NCI-H524 treated with DMSO at 0.1 percent for 48 hours (cell line): Measurements from ENCODE around the gene TP53TG3.
"Not testable (repeated sequence)": the region's sequence is repeated elsewhere in the genome, so short reads cannot be mapped to it uniquely, and the experiment has no call there.

Experiments used
- DNase-seq: peaks from one replicate; lab custom pipeline; 2025; lab: John Stamatoyannopoulos, UW

TP53TG3 gene, protein sequence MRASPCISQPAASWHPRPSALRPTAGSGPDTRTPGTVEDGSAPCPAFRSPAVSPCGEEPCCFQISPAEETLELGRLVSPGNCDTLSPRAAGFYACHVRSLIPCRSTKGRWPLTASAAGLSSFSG

DNA sequence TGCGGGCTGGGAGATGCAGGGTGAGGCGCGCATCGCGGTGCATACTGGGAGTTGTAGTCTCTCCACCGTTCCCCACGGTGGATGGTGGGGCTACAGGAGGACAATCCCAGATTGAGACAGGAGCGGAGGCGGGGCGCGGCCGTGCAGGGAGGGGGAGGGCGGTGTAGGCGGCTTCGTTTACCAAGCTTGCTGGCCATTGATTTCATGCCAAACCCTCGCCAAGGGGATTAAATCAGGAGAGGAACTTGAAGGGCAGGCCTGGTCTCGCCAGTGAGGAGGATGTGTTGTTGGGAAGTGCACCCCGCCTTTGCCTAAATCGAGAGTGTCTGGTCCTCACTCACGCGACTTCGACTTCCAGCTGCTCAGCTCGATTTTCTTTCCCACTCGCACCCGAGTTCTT is at the start of gene TP53TG3:
TSS of gene TP53TG3 (minus strand) at position 101 of the 400 bp plus-strand sequence. CDS start at position 33, 68 bp downstream.
- DNase-seq, result not testable (repeated sequence)

DNA sequence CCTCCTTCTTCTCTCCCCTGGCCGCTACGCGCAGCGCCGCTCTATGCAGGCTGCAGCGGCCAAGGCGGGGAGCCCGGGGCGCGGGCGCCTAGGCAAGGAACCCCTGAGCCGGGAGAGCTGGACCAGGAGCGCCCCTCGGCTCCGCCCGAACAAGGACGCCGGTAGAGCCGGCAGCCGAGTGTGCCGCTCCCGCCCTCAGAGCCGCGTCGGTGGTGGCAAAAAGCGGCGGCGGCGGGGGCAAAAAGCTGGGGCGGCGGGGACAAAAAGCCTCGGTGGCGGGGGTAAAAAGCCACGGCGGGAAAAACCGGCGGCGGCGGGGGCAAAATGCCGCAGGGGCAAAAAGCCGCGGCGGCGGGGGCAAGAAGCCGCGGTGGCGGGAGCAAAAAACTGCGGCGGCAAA is 25.1 kb downstream of the TP53TG3 start:
- DNase-seq, result not testable (repeated sequence)

DNA sequence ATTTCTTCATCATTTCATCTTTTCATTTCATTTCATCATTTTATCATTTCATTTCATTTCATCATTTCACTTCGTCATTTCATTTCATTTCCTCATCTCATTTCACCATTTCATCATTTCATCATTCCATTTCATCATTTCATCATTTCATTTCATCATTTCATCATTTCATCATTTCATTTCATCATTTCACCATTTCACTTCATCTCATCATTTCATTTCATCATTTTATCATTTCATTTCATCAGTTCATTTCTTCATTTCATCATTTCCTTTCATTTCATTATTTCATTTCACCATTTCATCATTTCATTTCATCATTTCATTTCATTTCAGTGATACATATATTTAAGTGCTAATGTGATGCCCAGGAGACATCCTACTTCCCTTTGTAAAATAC is 28.4 kb downstream of the TP53TG3 start:
- not testable (repeated sequence) for DNase-seq

DNA sequence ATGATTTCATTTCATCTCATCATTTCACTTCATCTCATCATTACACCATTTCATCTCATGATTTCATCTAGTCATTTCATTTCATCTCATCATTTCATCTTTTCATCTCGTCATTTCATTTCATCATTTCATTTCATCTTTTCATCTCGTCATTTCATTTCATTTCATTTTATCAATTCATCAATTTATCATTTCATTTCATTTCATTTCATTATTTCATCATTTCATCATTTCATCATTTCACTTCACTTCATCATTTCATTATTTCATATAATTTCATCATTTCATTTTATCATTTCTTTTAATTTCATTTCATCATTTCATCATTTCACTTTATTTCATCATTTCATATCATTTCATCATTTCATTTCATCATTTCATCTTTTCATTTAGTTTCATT is 29.2 kb downstream of the TP53TG3 start:
- DNase-seq, result not testable (repeated sequence)

DNA sequence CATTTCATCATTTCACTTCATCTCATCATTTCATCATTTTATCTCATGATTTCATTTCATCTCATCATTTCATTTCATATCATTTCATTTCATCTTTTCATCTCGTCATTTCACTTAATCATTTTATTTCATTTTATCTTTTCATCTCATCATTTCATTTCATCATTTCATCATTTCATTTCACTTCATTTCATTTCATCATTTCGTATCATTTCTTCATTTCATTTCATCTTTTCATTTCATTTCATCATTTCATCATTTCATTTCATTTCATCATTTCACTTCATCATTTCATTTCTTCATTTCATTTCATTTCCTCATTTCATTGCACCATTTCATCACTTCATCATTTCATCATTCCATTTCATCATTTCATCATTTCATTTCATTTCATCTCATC is 29.8 kb downstream of the TP53TG3 start:
- DNase-seq, result not testable (repeated sequence)

DNA sequence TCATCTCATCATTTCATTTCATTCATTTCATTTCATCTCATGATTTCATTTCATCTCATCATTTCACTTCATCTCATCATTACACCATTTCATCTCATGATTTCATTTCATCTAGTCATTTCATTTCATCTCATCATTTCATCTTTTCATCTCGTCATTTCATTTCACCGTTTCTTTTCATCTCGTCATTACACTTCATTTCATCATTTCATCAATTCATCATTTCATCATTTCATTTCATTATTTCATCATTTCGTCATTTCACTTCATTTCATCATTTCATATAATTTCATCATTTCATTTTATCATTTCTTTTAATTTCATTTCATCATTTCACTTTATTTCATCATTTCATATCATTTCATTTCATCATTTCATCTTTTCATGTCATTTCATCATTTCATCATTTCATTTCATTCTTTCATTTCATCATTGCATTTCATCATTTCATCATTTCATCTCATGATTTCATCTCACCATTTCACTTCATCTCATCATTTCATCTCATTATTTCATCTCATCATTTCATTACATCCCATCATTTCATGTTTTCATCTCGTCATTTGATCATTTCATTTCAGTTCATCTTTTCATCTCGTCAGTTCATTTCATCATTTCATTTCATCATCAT is 30.6 kb downstream of the TP53TG3 start:
- DNase-seq, result not testable (repeated sequence)

DNA sequence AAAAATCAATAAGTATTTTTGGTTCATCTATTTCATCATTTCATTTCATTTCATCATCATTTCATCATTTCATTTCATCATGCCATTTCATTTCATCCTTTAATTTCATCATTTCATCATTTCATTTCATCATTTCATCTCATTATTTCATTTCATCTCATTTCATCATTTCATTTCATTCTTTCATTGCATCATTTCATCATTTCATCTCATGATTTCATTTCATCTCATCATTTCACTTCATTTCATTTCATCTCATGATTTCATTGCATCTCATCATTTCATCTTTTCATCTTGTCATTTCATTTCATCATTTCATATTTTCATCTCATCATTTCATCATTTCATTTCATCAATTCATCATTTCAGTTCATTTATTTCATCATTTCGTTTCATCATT is 31.2 kb downstream of the TP53TG3 start:
- DNase-seq, result not testable (repeated sequence)

DNA sequence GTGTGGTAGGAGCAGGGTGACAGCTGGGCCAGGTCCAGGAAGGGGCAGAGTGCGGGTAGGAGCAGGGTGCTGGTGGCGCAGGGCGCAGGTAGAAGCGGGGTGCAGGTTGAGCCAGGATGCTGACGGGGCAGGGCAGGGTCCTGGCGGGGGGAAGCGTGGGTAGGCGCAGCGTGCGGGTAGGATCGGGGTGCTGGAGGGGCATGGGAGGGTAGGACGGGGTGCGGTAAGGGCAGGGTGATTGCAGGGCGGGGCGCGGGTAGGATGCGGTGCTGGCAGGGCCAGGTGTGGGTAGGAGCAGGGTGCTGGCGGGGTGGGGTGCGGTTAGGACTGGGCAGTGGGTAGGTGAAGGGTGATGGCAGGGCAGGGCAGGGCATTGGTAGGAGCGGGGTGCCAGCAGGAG is 38.4 kb downstream of the TP53TG3 start:
- not testable (repeated sequence) for DNase-seq

DNA sequence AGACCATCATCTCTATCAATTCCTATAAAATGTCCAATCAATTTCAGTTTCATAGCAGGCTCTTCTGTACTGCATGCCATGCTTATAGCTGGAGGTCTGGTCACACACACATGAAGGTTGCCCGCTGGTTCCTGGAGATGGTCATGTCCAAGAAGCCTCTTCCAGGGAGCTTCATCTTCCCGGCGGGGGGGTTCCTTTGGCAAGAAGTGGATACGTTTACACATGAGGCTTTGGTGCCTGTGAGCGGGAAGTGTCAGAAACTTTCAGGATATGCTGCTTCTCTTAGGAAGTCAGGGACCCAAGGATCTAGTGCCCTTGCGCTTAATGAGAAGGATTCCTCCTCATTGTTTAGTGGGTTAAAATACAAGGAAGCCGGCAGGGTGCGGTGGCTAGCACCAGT is 43.9 kb downstream of the TP53TG3 start:
- DNase-seq, result not testable (repeated sequence)
